Measurements from ENCODE around the gene TMEM139. TPM values are rescaled to one million over a fixed set of nuclear protein-coding genes. Genes with fewer than 3 reads are reported as not detected.

Gene TMEM139
- polyA plus RNA-seq, 1 of the 3 experiments (the other 2 are of a cell fraction): 0.05 TPM

- no peaks in the 10 kb centered on the region for H3K79me2 ChIP-seq (ENCODE audit: insufficient read depth)
- no peaks in the 10 kb centered on the region for H4K20me1 ChIP-seq (ENCODE audit: insufficient read depth)
- H3K4me3 ChIP-seq (ENCODE audit: low read depth in 2 of 2, low read length in 1 of 2): no peak overlapping the region
- H3K9ac ChIP-seq: no peak overlapping the region
- H3K4me1 ChIP-seq (ENCODE audit: control insufficient read depth in 1 of 2, insufficient read depth in 2 of 2, low read depth in 1 of 2, low read length in 1 of 2): peaks cover 0 to 4% of the 10 kb centered on the region in 2 experiments; a peak in 2 of 4 replicates
- no peak overlapping the region for H3K27ac ChIP-seq (ENCODE audit: low read depth in 2 of 2, low read length in 1 of 2)
- H2AFZ ChIP-seq (ENCODE audit: low read depth): no peak overlapping the region
- ChIA-PET CTCF (interaction anchor here (1.8 to 5.5 kb wide), 4 partner anchors 12 to 178 kb away, joined by 4 to 125 read pairs (median 32); no protein-coding TSS in a partner anchor), POLR2A (no interaction called here)
- peaks cover 6% of the 10 kb centered on the region for H3F3A ChIP-seq (replicated peaks; ENCODE audit: insufficient read depth)
- no peak overlapping the region for H3K4me2 ChIP-seq
- TF ChIP-seq RXRA (IDR thresholded peaks at IDR 0.05; ENCODE audit: borderline replicate concordance, low read depth) (no peak), MAX (IDR thresholded peaks at IDR 0.05; ENCODE audit: low read depth) (no peak), ELF1 (IDR thresholded peaks at IDR 0.05) (no peak), SMC3 (IDR thresholded peaks at IDR 0.05; ENCODE audit: low read depth, low read length) (no peak), ZBTB33 (IDR thresholded peaks at IDR 0.05; ENCODE audit: borderline replicate concordance, low read depth) (no peak), EZH2phosphoT487 (IDR thresholded peaks at IDR 0.05; ENCODE audit: borderline replicate concordance, low read depth) (no peak), TAF1 (IDR thresholded peaks at IDR 0.05; ENCODE audit: borderline replicate concordance, low read depth, low read length) (no peak), REST (IDR thresholded peaks at IDR 0.05; ENCODE audit: low read depth, low read length) (no peak), NRF1 (IDR thresholded peaks at IDR 0.05; ENCODE audit: low read depth, low read length) (no peak), GABPA (IDR thresholded peaks at IDR 0.05; ENCODE audit: low read depth) (no peak), JUND (IDR thresholded peaks at IDR 0.05) (no peak), IRF3 (IDR thresholded peaks at IDR 0.05; ENCODE audit: low read depth, low read length) (no peak), YY1 (IDR thresholded peaks at IDR 0.05; ENCODE audit: low read depth) (no peak), CHD2 (IDR thresholded peaks at IDR 0.05; ENCODE audit: low read length, partially characterized antibody) (no peak), RFX5 (IDR thresholded peaks at IDR 0.05; ENCODE audit: low read length) (no peak)
- TF ChIP-seq, protein P1, sequence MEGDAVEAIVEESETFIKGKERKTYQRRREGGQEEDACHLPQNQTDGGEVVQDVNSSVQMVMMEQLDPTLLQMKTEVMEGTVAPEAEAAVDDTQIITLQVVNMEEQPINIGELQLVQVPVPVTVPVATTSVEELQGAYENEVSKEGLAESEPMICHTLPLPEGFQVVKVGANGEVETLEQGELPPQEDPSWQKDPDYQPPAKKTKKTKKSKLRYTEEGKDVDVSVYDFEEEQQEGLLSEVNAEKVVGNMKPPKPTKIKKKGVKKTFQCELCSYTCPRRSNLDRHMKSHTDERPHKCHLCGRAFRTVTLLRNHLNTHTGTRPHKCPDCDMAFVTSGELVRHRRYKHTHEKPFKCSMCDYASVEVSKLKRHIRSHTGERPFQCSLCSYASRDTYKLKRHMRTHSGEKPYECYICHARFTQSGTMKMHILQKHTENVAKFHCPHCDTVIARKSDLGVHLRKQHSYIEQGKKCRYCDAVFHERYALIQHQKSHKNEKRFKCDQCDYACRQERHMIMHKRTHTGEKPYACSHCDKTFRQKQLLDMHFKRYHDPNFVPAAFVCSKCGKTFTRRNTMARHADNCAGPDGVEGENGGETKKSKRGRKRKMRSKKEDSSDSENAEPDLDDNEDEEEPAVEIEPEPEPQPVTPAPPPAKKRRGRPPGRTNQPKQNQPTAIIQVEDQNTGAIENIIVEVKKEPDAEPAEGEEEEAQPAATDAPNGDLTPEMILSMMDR (IDR thresholded peaks at IDR 0.05): no peak
- H3K27me3 ChIP-seq (ENCODE audit: insufficient read depth): no peaks in the 10 kb centered on the region
- no peak for DNase-seq
- peaks cover 28% of the 10 kb centered on the region for H3K9me3 ChIP-seq
- H3K36me3 ChIP-seq (replicated peaks in 1 of 2; ENCODE audit: control insufficient read depth in 1 of 2, insufficient read depth in 2 of 2, low read length in 1 of 2): no peaks in the 10 kb centered on the region
- H3K9me2 ChIP-seq: no peaks in the 10 kb centered on the region
- 86% methylated on average over 1 of the region's 1 CpG for WGBS (ENCODE audit: low lambda C conversion rate)
Observed at GRCh38 chr7:143238289-143238980, 46.3 kb upstream of the TMEM139 start.
